HepG2 (cell line): ENCODE measurements around the gene CAMK4.

ENCODE experiments used
- CTCF ChIP-seq: sonication (generic); formaldehyde crosslinking; IDR thresholded peaks from 2 replicates; pipeline ENCODE4 v1.5.0; 2020; ENCODE audit warnings: mild to moderate bottlenecking, missing genetic modification reagents, moderate library complexity
- ESRRA ChIP-seq: sonication (generic); formaldehyde crosslinking; IDR thresholded peaks from 2 replicates; pipeline ENCODE4 v1.5.1; 2020; ENCODE audit warnings: mild to moderate bottlenecking, low read depth, missing genetic modification reagents
- KDM5A ChIP-seq: fragments of 200-600 bp; sonication (generic); IDR thresholded peaks from 2 replicates; pipeline ENCODE4 v1.7.0; 2018; ENCODE audit warnings: antibody characterized with exemption, mild to moderate bottlenecking, low read length, borderline replicate concordance
- NFIC ChIP-seq: IDR thresholded peaks from 2 replicates; pipeline ENCODE4 v1.6.1; 2012; ENCODE audit warnings: mild to moderate bottlenecking, low read length, inconsistent platforms
- POLR2A ChIP-seq, 2 experiments: IDR thresholded peaks; 2 replicates each; pipeline ENCODE4 v1.6.1; 2011; ENCODE audit warnings: low read depth in 2 of 2, low read length in 2 of 2, mild to moderate bottlenecking in 1 of 2, moderate library complexity in 1 of 2; ENCODE audit not compliant: insufficient read depth in 1 of 2
- RAD21 ChIP-seq: fragments of 450-650 bp; formaldehyde crosslinking; IDR thresholded peaks from 2 replicates; pipeline ENCODE4 v1.5.0; 2020; ENCODE audit warnings: mild to moderate bottlenecking
- SALL2 ChIP-seq: sonication (generic); formaldehyde crosslinking; IDR thresholded peaks from 2 replicates; pipeline ENCODE4 v1.8.1; 2023; ENCODE audit warnings: mild to moderate bottlenecking, missing genetic modification reagents, inconsistent platforms

GRCh38 chr5:111299831-111300432, 75.7 kb downstream of the CAMK4 start:
- TF ChIP-seq RAD21 (CRISPR knock-in tag) (no peak), ESRRA (CRISPR knock-in tag) (no peak), SALL2 (CRISPR knock-in tag) (no peak), CTCF (CRISPR knock-in tag) (no peak), NFIC (no peak), POLR2A (IDR thresholded peaks at IDR 0.05; ENCODE audit: insufficient read depth in 1 of 2, low read depth in 2 of 2, low read length in 2 of 2) (no peak), KDM5A (no peak)
